ENCODE measurements around the gene GPR42.

GPR42 gene, protein sequence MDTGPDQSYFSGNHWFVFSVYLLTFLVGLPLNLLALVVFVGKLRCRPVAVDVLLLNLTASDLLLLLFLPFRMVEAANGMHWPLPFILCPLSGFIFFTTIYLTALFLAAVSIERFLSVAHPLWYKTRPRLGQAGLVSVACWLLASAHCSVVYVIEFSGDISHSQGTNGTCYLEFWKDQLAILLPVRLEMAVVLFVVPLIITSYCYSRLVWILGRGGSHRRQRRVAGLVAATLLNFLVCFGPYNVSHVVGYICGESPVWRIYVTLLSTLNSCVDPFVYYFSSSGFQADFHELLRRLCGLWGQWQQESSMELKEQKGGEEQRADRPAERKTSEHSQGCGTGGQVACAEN

GRCh38 chr19:35370722-35371121 lies at the start of gene GPR42:
Gene GPR42 (plus strand): TSS chr19:35371068. CDS start chr19:35371360, 292 bp downstream.
- no peak for DNase-seq (ENCODE audit: low spot score)

DNA sequence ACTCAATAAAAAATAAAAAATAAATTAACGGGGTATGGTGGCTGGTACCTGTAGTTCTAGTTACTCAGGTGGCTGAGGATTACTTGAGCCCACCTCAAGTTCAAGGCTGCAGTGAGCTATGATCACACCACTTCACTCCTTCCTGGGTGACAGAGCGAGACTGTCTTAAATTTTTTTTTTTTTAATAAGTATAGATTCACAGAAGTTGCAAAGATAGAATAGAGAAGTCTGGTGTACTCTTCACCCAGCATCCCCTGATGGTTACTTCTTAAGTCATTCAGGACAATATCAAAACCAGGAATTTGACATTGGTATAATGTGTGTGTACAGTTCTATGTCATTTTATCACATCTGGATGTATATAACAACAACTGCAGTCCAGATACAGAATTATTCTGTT lies 49.6 kb upstream of the GPR42 start:
- DNase-seq (ENCODE audit: low spot score): no peak

DNA sequence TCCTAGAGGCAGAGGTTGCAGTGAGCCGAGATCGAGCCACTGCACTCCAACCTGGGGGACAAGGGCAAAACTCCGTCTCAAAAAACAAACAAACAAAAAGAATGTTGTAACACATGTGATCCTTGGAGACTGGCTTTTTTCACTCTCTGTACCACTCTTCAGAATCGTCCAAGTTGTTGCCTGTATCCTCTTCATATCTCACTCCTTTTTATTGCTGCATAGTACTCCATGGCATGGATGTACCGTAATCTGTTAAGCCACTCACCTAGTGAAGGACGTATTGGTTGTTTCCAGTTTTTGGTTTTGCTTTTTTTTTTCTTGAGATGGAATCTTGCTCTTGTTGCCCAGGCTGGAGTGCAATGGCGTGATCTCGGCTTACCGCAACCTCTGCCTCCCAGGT lies 48.9 kb upstream of the GPR42 start:
- no peak for DNase-seq (ENCODE audit: low spot score)

GRCh38 chr19:35327642-35328041 lies 43.2 kb upstream of the GPR42 start:
- no peak for DNase-seq (ENCODE audit: low spot score)

DNA sequence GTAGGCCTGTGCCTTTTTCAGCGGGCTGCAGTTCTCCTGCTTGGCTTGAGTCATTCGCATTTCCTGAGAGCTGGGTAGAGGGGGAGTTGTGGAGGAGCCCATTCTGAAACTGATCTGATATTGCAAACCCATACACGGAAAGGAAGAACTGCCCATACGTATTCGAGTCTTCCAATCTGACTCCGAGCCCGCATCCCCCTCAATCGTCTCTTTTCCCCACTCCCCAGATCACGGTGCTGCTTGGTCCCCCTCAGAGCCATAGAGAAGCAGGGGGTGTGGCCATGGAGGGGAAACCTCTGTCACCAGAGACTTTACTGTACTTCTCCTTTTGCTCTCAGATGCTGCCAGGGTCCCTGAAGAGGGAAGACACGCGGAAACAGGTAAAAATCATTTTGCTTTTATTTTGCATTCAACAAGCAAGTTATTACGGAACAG lies 42.0 kb upstream of the GPR42 start, which contains the start of gene CD22:
Gene CD22 (plus strand): TSS at position 337 of the 435 bp plus-strand sequence. CDS start 2,854 bp downstream, outside the sequence.
- DNase-seq (ENCODE audit: low spot score): no peak

DNA sequence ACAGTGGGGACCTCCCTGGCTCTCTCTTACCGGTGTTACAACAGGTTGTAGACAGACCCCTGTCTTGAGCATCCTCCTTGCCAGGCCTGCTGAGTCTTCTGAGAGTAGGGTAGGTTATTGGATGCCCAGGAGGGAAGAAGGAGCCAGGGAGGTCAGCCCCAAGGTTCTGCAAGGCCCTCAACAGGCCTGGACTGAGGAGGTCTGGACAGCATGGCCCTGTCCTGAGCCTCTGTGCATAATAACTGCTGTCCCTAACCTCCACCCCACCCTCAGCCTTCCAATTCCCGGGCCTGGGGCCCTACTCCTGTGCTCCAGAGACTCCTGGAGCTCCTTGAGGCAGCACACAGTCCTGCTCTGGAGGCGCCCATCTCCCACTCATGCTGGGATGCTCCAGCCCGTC lies 41.5 kb upstream of the GPR42 start:
- no peak for DNase-seq (ENCODE audit: low spot score)

- no peak for DNase-seq (ENCODE audit: low spot score)
These were observed 40.4 kb upstream of the GPR42 start for GRCh38 chr19:35330475-35330874.

DNA sequence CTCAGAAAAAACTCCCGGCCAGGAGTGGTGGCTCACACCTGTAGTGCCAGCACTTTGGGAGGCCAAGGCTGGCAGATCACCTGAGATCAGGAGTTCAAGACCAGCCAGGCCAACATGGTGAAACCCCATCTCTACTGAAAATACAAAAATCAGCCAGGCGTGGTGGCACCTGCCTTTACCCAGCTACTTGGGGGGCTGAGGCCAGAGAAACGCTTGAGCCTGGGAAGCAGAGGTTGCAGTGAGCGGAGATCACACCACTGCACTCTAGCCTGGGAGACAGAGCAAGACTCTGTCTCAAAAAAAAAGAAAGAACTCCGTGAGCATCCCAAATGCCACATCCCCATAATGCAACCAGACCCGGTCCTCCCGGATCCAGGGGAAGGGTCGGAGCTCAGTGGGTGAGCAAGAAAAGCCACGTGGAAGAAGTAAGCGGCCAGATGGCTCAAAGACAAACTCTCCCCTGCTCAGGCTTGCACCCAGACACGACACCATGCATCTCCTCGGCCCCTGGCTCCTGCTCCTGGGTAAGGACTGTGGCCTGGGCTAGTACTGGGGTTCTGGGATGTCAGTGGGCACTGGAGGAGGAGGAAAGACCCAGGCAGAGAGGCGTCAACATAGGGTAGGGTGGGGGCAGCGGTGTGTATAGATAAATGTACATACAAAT lies 39.2 kb upstream of the GPR42 start:
- DNase-seq (ENCODE audit: low spot score): no peak

DNA sequence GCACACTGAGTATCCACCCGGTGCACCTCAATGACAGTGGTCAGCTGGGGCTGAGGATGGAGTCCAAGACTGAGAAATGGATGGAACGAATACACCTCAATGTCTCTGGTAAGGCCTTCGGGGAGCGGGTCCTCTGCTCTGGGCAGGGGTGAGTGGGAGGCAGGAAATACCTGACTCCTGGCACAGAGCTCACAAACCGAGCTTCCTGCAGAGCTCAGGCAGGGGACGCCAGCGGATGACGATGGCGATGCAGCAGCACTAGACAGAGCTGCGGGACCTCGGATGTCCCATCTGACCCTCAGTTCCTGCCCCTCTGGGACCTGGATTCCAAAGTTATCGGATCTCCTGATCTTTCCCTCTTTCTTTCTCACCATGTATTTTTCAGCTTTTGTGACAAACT lies 38.1 kb upstream of the GPR42 start:
- DNase-seq (ENCODE audit: low spot score): no peak

GRCh38 chr19:35334144-35334753 lies 36.6 kb upstream of the GPR42 start:
- DNase-seq (ENCODE audit: low spot score): no peak

DNA sequence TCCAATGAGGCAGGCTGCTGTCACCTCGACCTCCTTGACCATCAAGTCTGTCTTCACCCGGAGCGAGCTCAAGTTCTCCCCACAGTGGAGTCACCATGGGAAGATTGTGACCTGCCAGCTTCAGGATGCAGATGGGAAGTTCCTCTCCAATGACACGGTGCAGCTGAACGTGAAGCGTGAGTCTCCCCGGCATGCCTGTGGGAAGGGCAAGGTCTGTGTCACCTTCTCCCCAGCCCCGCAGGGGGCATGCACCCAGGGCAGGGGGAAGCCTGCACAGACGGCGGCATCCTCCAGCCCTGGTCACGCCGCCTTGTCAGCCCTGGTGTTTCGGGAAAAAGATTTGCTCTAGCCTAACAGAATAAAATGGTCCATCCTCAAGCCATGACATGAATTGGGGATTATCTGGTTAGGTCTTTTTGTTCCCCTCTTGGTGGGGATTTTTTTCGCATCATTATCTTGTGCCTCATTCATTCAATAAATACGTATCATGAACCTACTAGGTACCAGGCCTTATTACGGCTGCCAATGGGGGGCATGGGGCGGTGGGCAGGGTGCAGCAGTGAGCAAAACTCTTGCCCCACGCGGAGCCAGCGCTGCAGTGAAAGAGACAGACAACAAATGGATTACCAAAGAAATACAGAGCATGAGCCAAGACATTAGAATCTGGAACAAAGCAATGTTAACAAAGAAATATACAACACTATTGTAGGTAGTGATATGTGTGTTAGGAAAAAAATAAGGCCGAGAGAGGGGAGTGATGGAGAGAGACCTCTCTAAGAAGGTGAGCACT lies 34.5 kb upstream of the GPR42 start:
- no peak for DNase-seq (ENCODE audit: low spot score)

DNA sequence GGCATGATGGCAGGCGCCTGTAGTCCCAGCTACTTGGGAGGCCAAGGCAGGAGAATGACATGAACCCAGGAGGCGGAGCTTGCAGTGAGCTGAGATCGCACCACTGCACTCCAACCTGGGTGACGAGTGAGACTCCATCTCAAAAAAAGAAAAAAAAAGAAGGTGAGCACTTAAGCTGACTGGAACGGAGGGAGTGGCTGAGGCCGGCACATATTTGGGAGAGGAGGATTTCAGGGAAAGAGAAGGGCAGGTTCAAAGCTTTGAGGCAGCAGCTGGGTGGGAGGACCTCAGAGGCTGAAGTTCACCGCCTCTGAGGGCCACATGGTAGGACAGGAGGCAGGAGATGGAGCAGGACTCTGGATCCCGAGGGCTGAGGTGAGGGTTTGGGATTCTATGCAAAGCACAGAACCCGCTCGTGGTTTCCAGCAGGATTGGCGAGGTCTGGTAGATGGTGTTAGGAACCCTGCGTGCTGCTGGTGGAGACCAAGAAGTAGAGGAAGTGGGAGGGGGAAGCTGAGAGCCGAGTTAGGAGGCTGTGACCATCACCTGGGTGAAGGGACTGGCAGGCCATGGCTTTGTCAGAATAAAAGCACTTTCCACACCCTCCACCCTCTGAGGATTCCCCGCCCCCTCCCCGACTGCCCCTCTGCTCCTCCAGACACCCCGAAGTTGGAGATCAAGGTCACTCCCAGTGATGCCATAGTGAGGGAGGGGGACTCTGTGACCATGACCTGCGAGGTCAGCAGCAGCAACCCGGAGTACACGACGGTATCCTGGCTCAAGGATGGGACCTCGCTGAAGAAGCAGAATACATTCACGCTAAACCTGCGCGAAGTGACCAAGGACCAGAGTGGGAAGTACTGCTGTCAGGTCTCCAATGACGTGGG lies 33.5 kb upstream of the GPR42 start:
- DNase-seq (ENCODE audit: low spot score): no peak

DNA sequence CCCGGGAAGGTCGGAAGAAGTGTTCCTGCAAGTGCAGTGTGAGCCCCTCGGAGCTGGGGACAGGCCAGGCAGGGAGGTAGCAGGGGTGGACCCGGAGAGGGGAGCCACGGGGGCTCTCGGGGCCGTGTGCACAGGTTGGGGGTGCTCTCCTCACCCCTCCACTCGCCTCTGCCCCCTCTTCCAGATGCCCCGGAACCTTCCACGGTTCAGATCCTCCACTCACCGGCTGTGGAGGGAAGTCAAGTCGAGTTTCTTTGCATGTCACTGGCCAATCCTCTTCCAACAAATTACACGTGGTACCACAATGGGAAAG lies 32.9 kb upstream of the GPR42 start:
- DNase-seq (ENCODE audit: low spot score): no peak

- DNase-seq (ENCODE audit: low spot score): no peak
These were observed 30.4 kb upstream of the GPR42 start for GRCh38 chr19:35340431-35340830.

DNA sequence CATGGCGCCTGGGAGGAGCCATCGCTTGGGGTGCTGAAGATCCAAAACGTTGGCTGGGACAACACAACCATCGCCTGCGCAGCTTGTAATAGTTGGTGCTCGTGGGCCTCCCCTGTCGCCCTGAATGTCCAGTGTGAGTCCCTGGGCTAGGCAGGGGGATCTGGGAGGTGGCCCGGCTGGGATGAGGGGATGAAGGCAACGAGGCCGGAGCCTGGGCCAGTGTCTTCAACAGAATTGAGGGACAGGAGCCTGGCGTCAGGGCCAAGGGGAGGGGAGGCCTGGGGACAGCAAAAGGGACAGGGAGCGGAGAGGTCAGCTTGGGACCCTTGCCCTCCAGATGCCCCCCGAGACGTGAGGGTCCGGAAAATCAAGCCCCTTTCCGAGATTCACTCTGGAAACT lies 29.9 kb upstream of the GPR42 start:
- no peak for DNase-seq (ENCODE audit: low spot score)

DNA sequence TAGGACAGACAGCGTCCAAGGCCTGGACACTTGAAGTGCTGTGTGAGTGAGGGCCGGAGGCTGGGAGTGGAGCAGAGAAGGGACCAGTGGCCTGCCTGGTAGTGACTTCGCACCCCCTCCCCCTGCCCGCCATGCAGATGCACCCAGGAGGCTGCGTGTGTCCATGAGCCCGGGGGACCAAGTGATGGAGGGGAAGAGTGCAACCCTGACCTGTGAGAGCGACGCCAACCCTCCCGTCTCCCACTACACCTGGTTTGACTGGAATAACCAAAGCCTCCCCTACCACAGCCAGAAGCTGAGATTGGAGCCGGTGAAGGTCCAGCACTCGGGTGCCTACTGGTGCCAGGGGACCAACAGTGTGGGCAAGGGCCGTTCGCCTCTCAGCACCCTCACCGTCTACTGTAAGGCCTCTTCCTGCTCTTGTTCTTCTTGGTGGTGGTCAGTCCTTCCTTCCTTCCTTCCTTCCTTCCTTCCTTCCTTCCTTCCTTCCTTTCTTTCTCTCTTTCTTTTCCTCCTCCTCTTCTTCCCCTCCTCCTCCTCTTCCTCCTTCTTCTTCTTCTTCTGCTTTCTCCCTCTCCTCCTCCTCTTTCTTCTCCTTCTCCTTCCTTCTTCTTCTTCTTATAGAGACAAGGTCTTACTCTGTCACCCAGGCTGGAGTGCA lies 29.2 kb upstream of the GPR42 start:
- DNase-seq (ENCODE audit: low spot score): no peak

- no peak for DNase-seq (ENCODE audit: low spot score)
These were observed 28.4 kb upstream of the GPR42 start for GRCh38 chr19:35342430-35342829.

GRCh38 chr19:35344511-35345031 lies 26.3 kb upstream of the GPR42 start:
- no peak for DNase-seq (ENCODE audit: low spot score)

DNA sequence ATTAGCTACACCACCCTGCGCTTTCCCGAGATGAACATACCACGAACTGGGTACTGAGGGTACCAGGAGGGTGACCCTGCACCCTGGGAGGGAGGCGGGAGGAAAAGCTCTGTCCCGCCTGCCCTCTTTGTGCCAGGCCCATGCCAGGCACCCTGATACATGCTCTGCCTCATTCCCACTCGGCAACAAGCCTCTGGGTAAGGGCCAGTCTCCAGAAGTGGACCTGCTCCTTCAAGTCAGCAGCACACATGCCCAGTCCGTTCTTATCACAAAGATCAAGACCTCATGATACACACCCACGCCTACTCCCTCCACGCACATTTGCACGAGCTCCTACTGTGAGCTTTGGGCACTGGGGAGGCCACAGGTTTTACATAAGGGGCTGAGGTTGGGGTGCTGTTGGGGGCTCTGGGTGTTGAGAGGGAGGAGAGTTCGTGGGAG lies 25.2 kb upstream of the GPR42 start:
- DNase-seq (ENCODE audit: low spot score): no peak

GRCh38 chr19:35346193-35347052 lies 24.4 kb upstream of the GPR42 start:
- DNase-seq (ENCODE audit: low spot score): no peak
